Urothelium cell line (cell line): ENCODE data around the gene PIRT.

ENCODE experiments used
- DNase-seq: peaks from one replicate; pipeline ENCODE4 v3.0.0; 2011; ENCODE audit warnings: low spot score, mixed read lengths
- FAIRE-seq: peaks from 2 replicates; lab custom pipeline; 2011; peaks lifted over from hg19 to GRCh38; lab: Jason Lieb, UNC

PIRT gene

GRCh38 chr17:10824874-10825273 is 13.0 kb downstream of the PIRT start:
- DNase-seq (no peak), FAIRE-seq (no peak)

- FAIRE-seq: no peak
- no peak for DNase-seq
Measured at GRCh38 chr17:10821770-10822169, 16.1 kb downstream of the PIRT start.

GRCh38 chr17:10821054-10821453 is 16.8 kb downstream of the PIRT start:
- no peak for FAIRE-seq
- DNase-seq: no peak

GRCh38 chr17:10815319-10815718 is 22.6 kb downstream of the PIRT start:
- FAIRE-seq (no peak), DNase-seq (no peak)

- no peak for DNase-seq
- FAIRE-seq: no peak
Measured at GRCh38 chr17:10814075-10814474, 23.8 kb downstream of the PIRT start.

- no peak for DNase-seq
- no peak for FAIRE-seq
Measured at GRCh38 chr17:10812674-10813073, 25.2 kb downstream of the PIRT start.

GRCh38 chr17:10809605-10810004 is 28.3 kb downstream of the PIRT start:
- FAIRE-seq (no peak), DNase-seq (no peak)

- DNase-seq (no peak), FAIRE-seq (no peak)
Measured at GRCh38 chr17:10807704-10808128, 30.2 kb downstream of the PIRT start.

- DNase-seq: no peak
- no peak for FAIRE-seq
Measured at GRCh38 chr17:10806545-10807262, 31.2 kb downstream of the PIRT start.

GRCh38 chr17:10805911-10806310 is 32.0 kb downstream of the PIRT start:
- no peak for FAIRE-seq
- DNase-seq: no peak

- FAIRE-seq (no peak), DNase-seq (no peak)
Measured at GRCh38 chr17:10804546-10804945, 33.3 kb downstream of the PIRT start.

GRCh38 chr17:10803830-10804475 is 33.9 kb downstream of the PIRT start, which contains the start of gene TMEM238L:
Gene TMEM238L (minus strand): TSS chr17:10804099. CDS start chr17:10803963, 136 bp downstream.
- FAIRE-seq (no peak), DNase-seq (no peak)

- DNase-seq (no peak), FAIRE-seq (no peak)
Measured at GRCh38 chr17:10803350-10803749, 34.5 kb downstream of the PIRT start.

GRCh38 chr17:10802496-10803284 is 35.2 kb downstream of the PIRT start:
- FAIRE-seq (no peak), DNase-seq (no peak)

- no peak for DNase-seq
- no peak for FAIRE-seq
Measured at GRCh38 chr17:10799407-10799806, 38.5 kb downstream of the PIRT start.

GRCh38 chr17:10798910-10799309 is 39.0 kb downstream of the PIRT start:
- FAIRE-seq (no peak), DNase-seq (no peak)

- no peak for FAIRE-seq
- DNase-seq: no peak
Measured at GRCh38 chr17:10798332-10798749, 39.5 kb downstream of the PIRT start.

- no peak for DNase-seq
- no peak for FAIRE-seq
Measured at GRCh38 chr17:10797476-10798328, 40.2 kb downstream of the PIRT start.

- DNase-seq (no peak), FAIRE-seq (no peak)
Measured at GRCh38 chr17:10793816-10794215, 44.1 kb downstream of the PIRT start.

- no peak for FAIRE-seq
Measured at GRCh38 chr17:10793256-10793655, 44.6 kb downstream of the PIRT start.

GRCh38 chr17:10792151-10792550 is 45.7 kb downstream of the PIRT start:
- DNase-seq: no peak
- no peak for FAIRE-seq

More at GRCh38 chr17:10793256-10793655, 44.6 kb downstream of the PIRT start:
- DNase-seq: no peak
